Measurements from ENCODE around the gene YIPF4. TPM values are rescaled to one million over a fixed set of nuclear protein-coding genes. Genes with fewer than 3 reads are reported as not detected.

YIPF4 gene
- total and polyA plus RNA-seq, 2 of the 8 experiments (the other 6 are each of a cell fraction or from before 2014, with no cell fraction given), result 2.9 to 21.4 TPM

- no peak overlapping the region for H3K4me2 ChIP-seq (ENCODE audit: insufficient read depth in 1 of 2, low read depth in 2 of 2, low read length in 2 of 2)
- peaks cover 0 to 11% of the 10 kb centered on the region in 2 experiments; a peak in 2 of 4 replicates for H3K79me2 ChIP-seq (ENCODE audit: control insufficient read depth in 1 of 2, insufficient read depth in 2 of 2, low read length in 2 of 2)
- H2BK5ac ChIP-seq (ENCODE audit: low read depth, low read length), result no peak overlapping the region
- H3K27me3 ChIP-seq (replicated peaks in 1 of 4; ENCODE audit: control insufficient read depth in 3 of 4, extremely low read depth in 1 of 4, insufficient read depth in 3 of 4, low read length in 3 of 4), result no peaks in the 10 kb centered on the region
- H3K14ac ChIP-seq (ENCODE audit: insufficient read length), result no peak overlapping the region
- H3K23ac ChIP-seq (ENCODE audit: insufficient read length), result no peak overlapping the region
- ChIA-PET CTCF (ENCODE audit: partially characterized antibody) (no interaction called here), POLR2A (ENCODE audit: partially characterized antibody) (no interaction called here)
- no peak overlapping the region for H3K27ac ChIP-seq (ENCODE audit: low read depth, low read length)
- DNase-seq (ENCODE audit: low read depth in 1 of 2, low spot score in 2 of 2) (no peak), FAIRE-seq (no peak)
- no peak overlapping the region for H4K5ac ChIP-seq (ENCODE audit: insufficient read length, low read depth, low read length)
- H3K4ac ChIP-seq (replicated peaks; ENCODE audit: insufficient read length, low read depth, low read length), result no peak overlapping the region
- H3K36me3 ChIP-seq (ENCODE audit: control insufficient read depth in 2 of 4, insufficient read depth in 4 of 4, low read length in 3 of 4), result peaks cover 0 to 8% (median 3%) of the 10 kb centered on the region in 4 experiments; a peak in 3 of 8 replicates
- no peak overlapping the region for H3K18ac ChIP-seq (ENCODE audit: extremely low read depth, low read length)
- H4K91ac ChIP-seq (replicated peaks; ENCODE audit: insufficient read length, low read length), result no peak overlapping the region
- TF ChIP-seq YY1 (IDR thresholded peaks at IDR 0.05; ENCODE audit: low read depth, low read length) (no peak), SIRT6 (IDR thresholded peaks at IDR 0.05; ENCODE audit: low read length) (no peak), EP300 (IDR thresholded peaks at IDR 0.05; ENCODE audit: borderline replicate concordance in 1 of 2, low read depth in 2 of 2, low read length in 2 of 2) (no peak), FOSL1 (IDR thresholded peaks at IDR 0.05; ENCODE audit: insufficient read depth, low read depth, low read length) (no peak), CBX8 (IDR thresholded peaks at IDR 0.05; ENCODE audit: borderline replicate concordance, low read depth, low read length) (no peak), SP4 (IDR thresholded peaks at IDR 0.05; ENCODE audit: low read length) (no peak), JUN (IDR thresholded peaks at IDR 0.05; ENCODE audit: low read depth, low read length) (no peak), CTCF (IDR thresholded peaks at IDR 0.05; ENCODE audit: control extremely low read depth in 1 of 3, insufficient read depth in 1 of 3, low read depth in 1 of 3, low read length in 3 of 3) (no peak), RXRA (IDR thresholded peaks at IDR 0.05; ENCODE audit: insufficient read depth, low read depth, low read length) (no peak)
- no peaks in the 10 kb centered on the region for H3K23me2 ChIP-seq (ENCODE audit: low read depth, low read length)
- no peak overlapping the region for H3K4me3 ChIP-seq (ENCODE audit: extremely low read depth in 1 of 4, insufficient read depth in 2 of 4, low read depth in 3 of 4, low read length in 4 of 4)
- no peak overlapping the region for H2AFZ ChIP-seq (ENCODE audit: low read length)
- no peaks in the 10 kb centered on the region for H4K20me1 ChIP-seq (replicated peaks in 1 of 2; ENCODE audit: control insufficient read depth in 1 of 2, insufficient read depth in 2 of 2, low read length in 2 of 2)
- no peak overlapping the region for H2BK15ac ChIP-seq (ENCODE audit: low read length)
- 88% methylated on average over 4 of the region's 4 CpGs; no CpG with 5 or more reads in 1 of the 2 experiments for WGBS, 2 experiments (ENCODE audit: extremely low coverage in 1 of 2, insufficient coverage in 1 of 2, insufficient read length in 1 of 2, insufficient replicate concordance in 2 of 2, low coverage in 1 of 2, low lambda C conversion rate in 2 of 2, missing lambda C conversion rate in 1 of 2)
- H3K79me1 ChIP-seq (ENCODE audit: low read depth, low read length), result no peaks in the 10 kb centered on the region
- no peak overlapping the region for H4K8ac ChIP-seq (ENCODE audit: extremely low read depth, insufficient read depth, low read length)
- no peak overlapping the region for H2BK12ac ChIP-seq (ENCODE audit: low read depth, low read length)
- no peaks in the 10 kb centered on the region for H3K4me1 ChIP-seq (replicated peaks in 1 of 4; ENCODE audit: control insufficient read depth in 3 of 4, insufficient read depth in 4 of 4, low read length in 3 of 4)
- H2AK5ac ChIP-seq (ENCODE audit: low read depth, low read length), result no peak overlapping the region
- H3K9me3 ChIP-seq (ENCODE audit: insufficient read depth in 2 of 2, low read depth in 1 of 2, low read length in 1 of 2), result peaks cover 0 to 6% of the 10 kb centered on the region in 2 experiments; a peak in 1 of 4 replicates
- H2BK20ac ChIP-seq (ENCODE audit: low read length), result no peak overlapping the region
- no peak overlapping the region for H2BK120ac ChIP-seq (replicated peaks; ENCODE audit: low read depth, low read length)
- H3K9ac ChIP-seq (replicated peaks in 1 of 4; ENCODE audit: extremely low read depth in 1 of 4, low read depth in 3 of 4, low read length in 3 of 4), result no peak overlapping the region
- H3K56ac ChIP-seq (replicated peaks; ENCODE audit: insufficient read length, low read depth, low read length), result no peak overlapping the region
These were observed 11.7 kb downstream of the YIPF4 start for GRCh38 chr2:32289165-32289999.

All from H1 (cell line).